Measurements from ENCODE around the gene IGIP.

DNA sequence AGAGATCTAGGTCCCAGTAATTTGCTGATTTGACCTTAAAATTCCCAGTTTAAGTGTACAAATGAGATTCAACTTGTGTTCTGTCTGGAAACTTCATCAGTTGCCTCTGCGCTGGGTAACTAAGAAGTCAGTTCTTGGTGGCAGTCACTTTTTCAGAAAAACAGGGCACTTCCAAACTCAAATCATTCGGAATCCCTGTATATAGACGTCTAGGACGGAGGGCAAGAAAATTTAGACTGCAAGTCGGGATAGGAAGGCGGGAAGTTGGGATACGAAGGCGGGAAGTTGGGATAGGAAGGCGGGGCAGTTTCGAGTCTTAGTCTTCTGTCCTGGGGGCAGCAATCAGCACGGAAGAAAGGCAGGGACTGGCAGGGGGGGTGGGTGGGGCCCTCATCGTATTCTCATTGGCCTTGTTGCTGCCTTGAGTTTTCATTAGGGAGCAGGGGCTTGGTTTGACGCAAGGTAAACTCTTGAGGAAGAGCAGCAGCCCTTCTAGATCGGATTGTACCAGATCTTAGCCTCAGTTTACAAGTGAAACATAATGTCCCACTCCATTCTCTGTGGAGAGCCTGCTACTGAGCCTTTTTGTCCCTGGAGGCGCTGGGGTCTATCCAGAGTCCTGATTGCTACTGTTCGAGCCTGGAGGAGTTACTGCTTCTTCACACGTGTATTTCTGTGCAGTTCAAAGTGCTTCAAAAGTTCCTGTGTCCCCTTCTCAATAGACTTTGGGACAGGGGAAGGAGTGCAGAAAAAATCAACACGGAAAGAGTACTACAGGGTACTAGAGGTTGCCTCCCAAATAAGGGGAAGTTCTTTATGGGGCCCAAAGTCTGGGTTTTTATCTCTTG lies 14.5 kb upstream of the IGIP start:
- TF ChIP-seq ZNF274 (IDR thresholded peaks at IDR 0.05; ENCODE audit: low read depth, low read length): no peak
- no peak for TF ChIP-seq YY1 (IDR thresholded peaks at IDR 0.05; ENCODE audit: insufficient read depth, insufficient read length)
- TF ChIP-seq SUZ12 (IDR thresholded peaks at IDR 0.05; ENCODE audit: extremely low read depth, insufficient read depth, insufficient read length): no peak

All from NT2/D1 (cell line).